GM12892 (cell line): ENCODE measurements around the gene VPS37D.

Source experiments
- POLR2A ChIP-seq: IDR thresholded peaks from 2 replicates; pipeline ENCODE4 v1.6.1; 2011; ENCODE audit warnings: low read depth, low read length, control low read depth
- POLR2AphosphoS5 ChIP-seq: IDR thresholded peaks from 2 replicates; pipeline ENCODE4 v1.6.1; 2011; ENCODE audit warnings: low read depth, low read length, control low read depth

DNA sequence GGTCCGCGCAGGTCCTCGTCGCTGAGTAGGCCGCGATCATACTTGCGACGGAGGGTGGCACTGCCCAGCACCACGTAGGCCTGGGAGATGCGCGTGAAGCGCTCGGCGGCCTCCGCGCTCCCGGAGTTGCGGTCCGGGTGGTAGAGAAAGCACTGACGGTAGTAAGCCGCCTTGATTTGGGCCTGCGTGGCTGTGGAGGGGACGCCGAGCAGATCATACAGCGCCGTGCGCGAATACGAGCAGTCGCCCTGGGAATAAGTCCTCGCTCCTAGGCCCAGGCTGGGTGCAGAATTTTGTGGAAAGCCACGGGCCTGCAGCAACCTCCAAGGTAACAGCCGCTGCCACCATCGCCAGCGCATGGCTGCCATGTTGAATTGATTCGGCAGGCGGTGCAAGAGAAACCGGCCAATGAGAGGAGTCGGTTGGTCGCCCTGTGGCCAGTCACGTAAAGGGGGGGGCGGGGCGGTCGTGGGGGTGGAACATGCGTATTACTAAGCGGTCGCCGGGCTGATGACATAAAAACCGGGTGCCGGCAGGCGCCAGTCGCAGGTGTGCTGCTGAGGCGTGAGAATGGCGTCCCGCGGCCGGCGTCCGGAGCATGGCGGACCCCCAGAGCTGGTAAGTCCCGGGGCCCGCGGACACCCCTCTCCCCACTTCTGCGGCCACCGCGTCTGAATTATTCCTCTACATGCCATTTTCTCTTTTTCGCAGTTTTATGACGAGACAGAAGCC, 15.6 kb downstream of the VPS37D start, which contains the start of the genes BUD23 and DNAJC30:
- TF ChIP-seq POLR2A (peak; percentile 94), POLR2AphosphoS5 (peak; percentile 72)
